HepG2 (cell line): ENCODE data around the gene RPLP2. TPM values are rescaled to one million over a fixed set of nuclear protein-coding genes. Genes with fewer than 3 reads are reported as not detected.
A peak's percentile ranks its signal among the peaks of the same experiment; 100 is the strongest.

ENCODE experiments used
- AGO1 ChIP-seq: fragments of 200-400 bp; formaldehyde crosslinking; IDR thresholded peaks from 2 replicates; pipeline ENCODE4 v1.6.1; 2017; ENCODE audit warnings: mild to moderate bottlenecking, low read depth, low read length, moderate library complexity; ENCODE audit not compliant: poor library complexity, severe bottlenecking
- ATF6 ChIP-seq: sonication (generic); formaldehyde crosslinking; conservative IDR thresholded peaks from 2 replicates; pipeline ENCODE4 v1.4.0; 2020; ENCODE audit warnings: missing genetic modification reagents
- HOMEZ ChIP-seq: IDR thresholded peaks from 2 replicates; pipeline ENCODE4 v1.6.1; 2016; ENCODE audit warnings: low read depth
- KDM5A ChIP-seq: fragments of 200-600 bp; sonication (generic); IDR thresholded peaks from 2 replicates; pipeline ENCODE4 v1.7.0; 2018; ENCODE audit warnings: antibody characterized with exemption, mild to moderate bottlenecking, low read length, borderline replicate concordance
- KMT2A ChIP-seq: sonication (generic); formaldehyde crosslinking; IDR thresholded peaks from 2 replicates; pipeline ENCODE4 v1.4.0; 2020; ENCODE audit warnings: missing genetic modification reagents
- NFIC ChIP-seq: IDR thresholded peaks from 2 replicates; pipeline ENCODE4 v1.6.1; 2012; ENCODE audit warnings: mild to moderate bottlenecking, low read length, inconsistent platforms
- RAD51 ChIP-seq: fragments of 450-650 bp; IDR thresholded peaks from 2 replicates; pipeline ENCODE4 v1.6.1; 2016; ENCODE audit warnings: borderline replicate concordance
- RNF219 ChIP-seq: sonication (generic); formaldehyde crosslinking; IDR thresholded peaks from 2 replicates; pipeline ENCODE4 v1.5.0; 2020; ENCODE audit warnings: mild to moderate bottlenecking, missing genetic modification reagents
- ZBTB10 ChIP-seq: sonication (generic); formaldehyde crosslinking; IDR thresholded peaks from 2 replicates; pipeline ENCODE4 v1.4.0; 2020; ENCODE audit warnings: missing genetic modification reagents, borderline replicate concordance
- ZNF24 ChIP-seq: fragments of 450-650 bp; IDR thresholded peaks from 2 replicates; pipeline ENCODE4 v1.6.1; 2017; ENCODE audit warnings: antibody characterized with exemption, mild to moderate bottlenecking
- ZNF687 ChIP-seq: sonication (generic); formaldehyde crosslinking; IDR thresholded peaks from 2 replicates; pipeline ENCODE4 v1.5.1; 2020; ENCODE audit warnings: mild to moderate bottlenecking, missing genetic modification reagents, moderate library complexity
- ZNF710 ChIP-seq: sonication (generic); formaldehyde crosslinking; IDR thresholded peaks from 2 replicates; pipeline ENCODE4 v1.5.0; 2020; ENCODE audit warnings: mild to moderate bottlenecking, missing genetic modification reagents, borderline replicate concordance
- polyA plus RNA-seq, 8 experiments: library from polyadenylated mRNA; depleted of rRNA in 3 of 8; stranded (reverse) in 7 of 8; unstranded in 1 of 8; fragments of >200 nt; fragmentation: Illumina TruSeq in 4 of 8; extraction: Trizol in 4 of 8; gene quantifications; 2 replicates each; pipeline versions ENCODE4 v1.2.1 to v1.2.3, GENCODE V29; 2011 to 2016; ENCODE audit warnings: low read depth in 4 of 8, missing spikeins in 1 of 8, mixed read lengths in 1 of 8; ENCODE audit not compliant: insufficient read depth in 1 of 8
- total RNA-seq, 5 experiments: library from RNA; depleted of rRNA; stranded (reverse); fragments of >200 nt; fragmentation: Illumina TruSeq; extraction: Trizol; gene quantifications; 2 replicates each; pipeline ENCODE4 v1.2.3, GENCODE V29; 2016; ENCODE audit warnings: low read depth in 1 of 5

RPLP2 gene
- total and polyA plus RNA-seq, 2 of the 13 experiments (the other 11 are each of a cell fraction or from before 2014, with no cell fraction given) = 978 to 2,106 TPM

- TF ChIP-seq ZBTB10 (CRISPR knock-in tag) (no peak), KDM5A (no peak), ATF6 (CRISPR knock-in tag) (no peak), ZNF687 (CRISPR knock-in tag) (peak; percentile 96), RNF219 (CRISPR knock-in tag) (no peak), ZNF710 (CRISPR knock-in tag) (no peak), RAD51 (no peak), AGO1 (no peak), NFIC (no peak), HOMEZ (0 out of 2 replicates have a peak, but pooled peaks have one; percentile 15), KMT2A (no peak), ZNF24 (no peak)
These were observed 34.3 kb downstream of the RPLP2 start (continued) for GRCh38 chr11:843818-844692.
